Fibroblast of lung (primary cell): ENCODE results near the gene TMEM198. TPM values are rescaled to one million over a fixed set of nuclear protein-coding genes. Genes with fewer than 3 reads are reported as not detected.

Source experiments
- DNase-seq, 2 donors: peaks; one replicate each; pipeline versions ENCODE4 v3.0.0 to v3.0.0-alpha.2; 2010; ENCODE audit warnings: low read depth in 2 of 2
- H2AFZ ChIP-seq: 2 replicates; pipeline ENCODE4 v1.5.1; 2012; ENCODE audit warnings: low read length, control low read depth, inconsistent platforms
- H3K27ac ChIP-seq: 2 replicates; pipeline ENCODE4 v1.5.1; 2011; ENCODE audit warnings: low read length, control low read depth; ENCODE audit not compliant: insufficient read depth
- H3K27me3 ChIP-seq: 2 replicates; pipeline ENCODE4 v1.5.1; 2011; ENCODE audit warnings: mild to moderate bottlenecking, low read length; ENCODE audit not compliant: control insufficient read depth, insufficient read depth
- H3K36me3 ChIP-seq: 2 replicates; pipeline ENCODE4 v1.5.1; 2011; ENCODE audit warnings: low read length; ENCODE audit not compliant: control insufficient read depth, insufficient read depth
- H3K4me1 ChIP-seq: 2 replicates; pipeline ENCODE4 v1.5.1; 2011; ENCODE audit warnings: low read length; ENCODE audit not compliant: control insufficient read depth, insufficient read depth; ENCODE audit errors: extremely low read depth
- H3K4me2 ChIP-seq: 2 replicates; pipeline ENCODE4 v1.5.1; 2011; ENCODE audit warnings: low read length, control low read depth; ENCODE audit not compliant: insufficient read depth; ENCODE audit errors: extremely low read depth
- H3K4me3 ChIP-seq, 4 experiments: fragments of 200-600 bp in 1 of 4; sonication (generic) in 1 of 4; replicated peaks in 1 of 4; 2 replicates each; pipeline ENCODE4 v1.5.1; 2011 to 2016; ENCODE audit warnings: low read length in 4 of 4, low read depth in 3 of 4, mild to moderate bottlenecking in 3 of 4, control low read depth in 2 of 4, inconsistent platforms in 1 of 4, mixed read lengths in 1 of 4; ENCODE audit not compliant: insufficient read depth in 1 of 4; ENCODE audit errors: control extremely low read depth in 1 of 4
- H3K79me2 ChIP-seq: 2 replicates; pipeline ENCODE4 v1.5.1; 2012; ENCODE audit warnings: mild to moderate bottlenecking, low read length, inconsistent platforms; ENCODE audit not compliant: control insufficient read depth, insufficient read depth
- H3K9ac ChIP-seq: 2 replicates; pipeline ENCODE4 v1.5.1; 2011; ENCODE audit warnings: mild to moderate bottlenecking, low read length, control low read depth; ENCODE audit not compliant: insufficient read depth
- H3K9me3 ChIP-seq: 2 replicates; pipeline ENCODE4 v1.5.1; 2012; ENCODE audit warnings: low read depth, low read length; ENCODE audit not compliant: control insufficient read depth, insufficient read depth
- H4K20me1 ChIP-seq: 2 replicates; pipeline ENCODE4 v1.5.1; 2011; ENCODE audit warnings: low read length; ENCODE audit not compliant: control insufficient read depth, insufficient read depth; ENCODE audit errors: extremely low read depth
- EZH2 ChIP-seq: IDR thresholded peaks from 2 replicates; pipeline ENCODE4 v1.5.1; 2012; ENCODE audit warnings: low read length, control low read depth, mild to moderate bottlenecking; ENCODE audit errors: missing control alignments
- polyA plus RNA-seq, 2 donors: library from polyadenylated mRNA; depleted of rRNA in 1 of 2; stranded (reverse) in 1 of 2; unstranded in 1 of 2; fragments of >200 nt; gene quantifications; 2 replicates each; pipeline ENCODE4 v1.2.1, GENCODE V29; 2011 to 2012; ENCODE audit warnings: missing spikeins in 1 of 2
- total RNA-seq: library from RNA; depleted of rRNA; stranded (reverse); fragments of >200 nt; gene quantifications from 2 replicates; pipeline ENCODE4 v1.2.1, GENCODE V29; 2014
- TF ChIP-seq, protein P1 (sequence below), 2 donors: IDR thresholded peaks in 1 of 2; conservative IDR thresholded peaks in 1 of 2; 1 replicate in 1 of 2; 2 replicates in 1 of 2; pipeline ENCODE4 v1.5.1; 2011 to 2012; ENCODE audit warnings: low read length in 2 of 2, control low read depth in 1 of 2, inconsistent platforms in 1 of 2, low read depth in 1 of 2, mild to moderate bottlenecking in 1 of 2

Gene TMEM198
- total and polyA plus RNA-seq, 2 donors (not counting 1 experiment from before 2014, with no cell fraction given) = 0.70 to 0.99 TPM

DNA sequence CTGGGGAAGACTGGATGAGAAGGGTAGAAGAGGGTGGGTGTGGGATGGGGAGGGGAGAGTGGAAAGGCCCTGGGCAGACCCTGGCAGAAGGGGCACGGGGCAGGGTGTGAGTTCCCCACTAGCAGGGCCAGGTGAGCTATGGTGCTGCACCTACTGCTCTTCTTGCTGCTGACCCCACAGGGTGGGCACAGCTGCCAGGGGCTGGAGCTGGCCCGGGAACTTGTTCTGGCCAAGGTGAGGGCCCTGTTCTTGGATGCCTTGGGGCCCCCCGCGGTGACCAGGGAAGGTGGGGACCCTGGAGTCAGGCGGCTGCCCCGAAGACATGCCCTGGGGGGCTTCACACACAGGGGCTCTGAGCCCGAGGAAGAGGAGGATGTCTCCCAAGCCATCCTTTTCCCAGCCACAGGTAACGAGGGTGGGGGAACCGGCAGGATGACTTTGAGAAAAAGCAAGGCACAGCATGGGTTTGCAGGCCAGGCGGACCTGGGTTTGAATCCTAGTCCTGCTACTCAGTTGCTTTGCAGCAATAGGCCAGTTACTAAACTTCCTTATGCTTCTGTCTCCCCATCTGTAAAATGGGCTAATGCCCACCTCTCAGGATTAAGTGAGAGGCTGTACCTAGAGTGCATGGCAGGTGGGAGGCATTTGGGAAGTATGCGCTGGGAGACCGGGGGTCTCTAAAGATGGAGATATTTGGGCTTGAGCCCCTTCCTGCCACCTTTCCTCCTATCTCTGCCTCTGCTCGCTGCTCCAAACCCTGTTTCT is 28.6 kb downstream of the TMEM198 start, which contains the start of gene INHA:
INHA (plus strand) TSS at position 74 of the 765 bp plus-strand sequence; CDS start at position 139, 65 bp downstream.
- TF ChIP-seq EZH2 = no peak
- TF ChIP-seq, protein P1, sequence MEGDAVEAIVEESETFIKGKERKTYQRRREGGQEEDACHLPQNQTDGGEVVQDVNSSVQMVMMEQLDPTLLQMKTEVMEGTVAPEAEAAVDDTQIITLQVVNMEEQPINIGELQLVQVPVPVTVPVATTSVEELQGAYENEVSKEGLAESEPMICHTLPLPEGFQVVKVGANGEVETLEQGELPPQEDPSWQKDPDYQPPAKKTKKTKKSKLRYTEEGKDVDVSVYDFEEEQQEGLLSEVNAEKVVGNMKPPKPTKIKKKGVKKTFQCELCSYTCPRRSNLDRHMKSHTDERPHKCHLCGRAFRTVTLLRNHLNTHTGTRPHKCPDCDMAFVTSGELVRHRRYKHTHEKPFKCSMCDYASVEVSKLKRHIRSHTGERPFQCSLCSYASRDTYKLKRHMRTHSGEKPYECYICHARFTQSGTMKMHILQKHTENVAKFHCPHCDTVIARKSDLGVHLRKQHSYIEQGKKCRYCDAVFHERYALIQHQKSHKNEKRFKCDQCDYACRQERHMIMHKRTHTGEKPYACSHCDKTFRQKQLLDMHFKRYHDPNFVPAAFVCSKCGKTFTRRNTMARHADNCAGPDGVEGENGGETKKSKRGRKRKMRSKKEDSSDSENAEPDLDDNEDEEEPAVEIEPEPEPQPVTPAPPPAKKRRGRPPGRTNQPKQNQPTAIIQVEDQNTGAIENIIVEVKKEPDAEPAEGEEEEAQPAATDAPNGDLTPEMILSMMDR (conservative IDR thresholded peaks at IDR 0.05 in 1 of 2, IDR thresholded peaks at IDR 0.05 in 1 of 2; ENCODE audit: low read depth in 1 of 2, low read length in 2 of 2) = no peak
- peak within 1 kb of the TSS; percentile 35 for H2AFZ ChIP-seq

DNA sequence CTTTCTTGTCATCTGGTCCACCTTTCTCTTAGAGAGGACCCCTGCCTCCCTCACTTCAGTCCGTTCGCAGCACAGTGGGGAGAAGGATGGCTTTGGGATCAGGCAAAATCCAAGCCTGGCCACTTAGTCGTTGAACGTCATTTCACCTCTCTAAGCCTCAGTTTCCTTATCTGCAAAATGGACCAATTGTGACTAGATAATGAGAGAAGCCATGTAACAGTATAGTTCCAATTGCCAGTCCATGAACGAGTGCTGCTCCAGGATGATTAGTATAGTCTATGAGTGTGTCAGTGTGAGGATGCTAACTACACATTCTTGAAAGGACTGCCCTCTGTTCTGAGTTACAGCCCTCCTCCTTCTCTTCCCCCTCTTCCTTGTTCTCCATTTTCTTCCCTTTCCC is 29.3 kb downstream of the TMEM198 start:
- H3K4me2 ChIP-seq = no peak overlapping the region
- H3K27ac ChIP-seq = no peak overlapping the region
- TF ChIP-seq, protein P1 (conservative IDR thresholded peaks at IDR 0.05 in 1 of 2, IDR thresholded peaks at IDR 0.05 in 1 of 2; ENCODE audit: low read depth in 1 of 2, low read length in 2 of 2) = no peak
- no peak for TF ChIP-seq EZH2
- H3K4me3 ChIP-seq = no peak overlapping the region
- H3K79me2 ChIP-seq = no peaks in the 10 kb centered on the region
- H3K27me3 ChIP-seq = peaks cover 17% of the 10 kb centered on the region
- H3K9me3 ChIP-seq = no peaks in the 10 kb centered on the region
- H3K9ac ChIP-seq = no peak overlapping the region
- H2AFZ ChIP-seq = no peak overlapping the region
- no peaks in the 10 kb centered on the region for H3K36me3 ChIP-seq
- H3K4me1 ChIP-seq = peaks cover 3% of the 10 kb centered on the region
- no peaks in the 10 kb centered on the region for H4K20me1 ChIP-seq
- no peak for DNase-seq

More for the DNA sequence above, 28.6 kb downstream of the TMEM198 start, which contains the start of gene INHA:
- H3K79me2 ChIP-seq = no peaks in the 10 kb centered on the region
- H3K27ac ChIP-seq = no peak within 1 kb of the TSS
- no peaks in the 10 kb centered on the region for H3K9me3 ChIP-seq
- no peaks in the 10 kb centered on the region for H3K36me3 ChIP-seq
- H3K27me3 ChIP-seq = peaks cover 15% of the 10 kb centered on the region
- peak within 1 kb of the TSS; percentile 68 for H3K4me2 ChIP-seq
- peak within 1 kb of the TSS; percentile 37 to 68 (median 47) for H3K4me3 ChIP-seq
- no peak for DNase-seq
- H3K4me1 ChIP-seq = peaks cover 3% of the 10 kb centered on the region
- H4K20me1 ChIP-seq = no peaks in the 10 kb centered on the region
- peak within 1 kb of the TSS; percentile 46 for H3K9ac ChIP-seq

DNA sequence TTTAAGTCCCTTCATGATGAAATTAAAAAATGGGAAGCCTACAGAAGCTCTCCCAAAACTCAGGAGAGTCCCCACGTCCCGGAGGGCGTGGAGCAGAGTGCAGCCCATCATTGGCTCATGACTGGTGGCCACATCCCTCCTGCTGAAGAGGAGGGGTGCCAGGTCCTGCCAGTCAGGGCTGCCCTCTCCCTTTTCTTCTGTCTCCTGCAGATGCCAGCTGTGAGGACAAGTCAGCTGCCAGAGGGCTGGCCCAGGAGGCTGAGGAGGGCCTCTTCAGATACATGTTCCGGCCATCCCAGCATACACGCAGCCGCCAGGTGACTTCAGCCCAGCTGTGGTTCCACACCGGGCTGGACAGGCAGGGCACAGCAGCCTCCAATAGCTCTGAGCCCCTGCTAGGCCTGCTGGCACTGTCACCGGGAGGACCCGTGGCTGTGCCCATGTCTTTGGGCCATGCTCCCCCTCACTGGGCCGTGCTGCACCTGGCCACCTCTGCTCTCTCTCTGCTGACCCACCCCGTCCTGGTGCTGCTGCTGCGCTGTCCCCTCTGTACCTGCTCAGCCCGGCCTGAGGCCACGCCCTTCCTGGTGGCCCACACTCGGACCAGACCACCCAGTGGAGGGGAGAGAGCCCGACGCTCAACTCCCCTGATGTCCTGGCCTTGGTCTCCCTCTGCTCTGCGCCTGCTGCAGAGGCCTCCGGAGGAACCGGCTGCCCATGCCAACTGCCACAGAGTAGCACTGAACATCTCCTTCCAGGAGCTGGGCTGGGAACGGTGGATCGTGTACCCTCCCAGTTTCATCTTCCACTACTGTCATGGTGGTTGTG is 30.9 kb downstream of the TMEM198 start:
- DNase-seq = no peak
- no peaks in the 10 kb centered on the region for H4K20me1 ChIP-seq
- no peak overlapping the region for H3K9ac ChIP-seq
- TF ChIP-seq EZH2 = no peak
- TF ChIP-seq, protein P1 (conservative IDR thresholded peaks at IDR 0.05 in 1 of 2, IDR thresholded peaks at IDR 0.05 in 1 of 2; ENCODE audit: low read depth in 1 of 2, low read length in 2 of 2) = no peak
- no peaks in the 10 kb centered on the region for H3K36me3 ChIP-seq
- no peaks in the 10 kb centered on the region for H3K79me2 ChIP-seq
- peaks cover 25% of the 10 kb centered on the region for H3K27me3 ChIP-seq
- H2AFZ ChIP-seq = no peak overlapping the region
- H3K9me3 ChIP-seq = no peaks in the 10 kb centered on the region
- no peak overlapping the region for H3K4me3 ChIP-seq
- peaks cover 3% of the 10 kb centered on the region for H3K4me1 ChIP-seq
- no peak overlapping the region for H3K27ac ChIP-seq
- no peak overlapping the region for H3K4me2 ChIP-seq
